GM18951 (cell line): ENCODE results near the gene RIMOC1.

Source experiments
- POLR2A ChIP-seq: IDR thresholded peaks from 4 replicates; pipeline ENCODE4 v1.6.1; 2011; ENCODE audit warnings: mild to moderate bottlenecking; ENCODE audit not compliant: insufficient read length, insufficient read depth; ENCODE audit errors: extremely low read depth
- in situ Hi-C: fragments of 300-500 bp; cut with MboI; formaldehyde crosslinking; loops from one replicate; pipeline ENCODE4 v1.12.0; 2022; ENCODE audit warnings: low sequenced_read_pairs, mixed read lengths, inconsistent platforms; ENCODE audit not compliant: unreplicated experiment

Gene RIMOC1

GRCh38 chr5:41876678-41877077, 27.5 kb upstream of the RIMOC1 start:
- in situ Hi-C loops = no loop called here
- TF ChIP-seq POLR2A = no peak

- in situ Hi-C loops = no loop called here
- no peak for TF ChIP-seq POLR2A
Observed at GRCh38 chr5:41877408-41877807, 26.7 kb upstream of the RIMOC1 start.

GRCh38 chr5:41878173-41878572, 26.0 kb upstream of the RIMOC1 start:
- in situ Hi-C loops = no loop called here
- TF ChIP-seq POLR2A = no peak

GRCh38 chr5:41878643-41879478, 25.3 kb upstream of the RIMOC1 start:
- in situ Hi-C loops = no loop called here
- TF ChIP-seq POLR2A = no peak

- in situ Hi-C loops = no loop called here
- no peak for TF ChIP-seq POLR2A
Observed at GRCh38 chr5:41882765-41883164, 21.4 kb upstream of the RIMOC1 start.

- TF ChIP-seq POLR2A = no peak
- in situ Hi-C loops = no loop called here
Observed at GRCh38 chr5:41883243-41883642, 20.9 kb upstream of the RIMOC1 start.

- in situ Hi-C loops = no loop called here
- TF ChIP-seq POLR2A = no peak
Observed at GRCh38 chr5:41883936-41884335, 20.2 kb upstream of the RIMOC1 start.

GRCh38 chr5:41885286-41885685, 18.9 kb upstream of the RIMOC1 start:
- in situ Hi-C loops = no loop called here
- no peak for TF ChIP-seq POLR2A

- in situ Hi-C loops = no loop called here
- TF ChIP-seq POLR2A = no peak
Observed at GRCh38 chr5:41891066-41891707, 13.0 kb upstream of the RIMOC1 start.

- in situ Hi-C loops = no loop called here
- TF ChIP-seq POLR2A = no peak
Observed at GRCh38 chr5:41892031-41892430, 12.1 kb upstream of the RIMOC1 start.

- no peak for TF ChIP-seq POLR2A
- in situ Hi-C loops = no loop called here
Observed at GRCh38 chr5:41893074-41893851, 10.9 kb upstream of the RIMOC1 start.

GRCh38 chr5:41896230-41896629, 7.9 kb upstream of the RIMOC1 start:
- in situ Hi-C loops = no loop called here
- no peak for TF ChIP-seq POLR2A

- no peak for TF ChIP-seq POLR2A
- in situ Hi-C loops = no loop called here
Observed at GRCh38 chr5:41903382-41903891, 707 bp upstream of the RIMOC1 start.

- in situ Hi-C loops = no loop called here
- no peak for TF ChIP-seq POLR2A
Observed at GRCh38 chr5:41906151-41906550, 2.0 kb downstream of the RIMOC1 start.
